Loucy (cell line): Measurements from ENCODE around the gene TTC16.

Experiments
- EZH2phosphoT487 ChIP-seq: fragments of 200-600 bp; IDR thresholded peaks from 2 replicates; pipeline ENCODE4 v1.6.1; 2018; ENCODE audit warnings: antibody characterized with exemption, mild to moderate bottlenecking, moderate library complexity, borderline replicate concordance
- TF ChIP-seq, protein P1 (sequence below): fragments of 200-600 bp; sonication (generic); conservative IDR thresholded peaks from 2 replicates; pipeline ENCODE4 v1.5.1; 2014; ENCODE audit warnings: mild to moderate bottlenecking, antibody characterized with exemption, low read length

DNA sequence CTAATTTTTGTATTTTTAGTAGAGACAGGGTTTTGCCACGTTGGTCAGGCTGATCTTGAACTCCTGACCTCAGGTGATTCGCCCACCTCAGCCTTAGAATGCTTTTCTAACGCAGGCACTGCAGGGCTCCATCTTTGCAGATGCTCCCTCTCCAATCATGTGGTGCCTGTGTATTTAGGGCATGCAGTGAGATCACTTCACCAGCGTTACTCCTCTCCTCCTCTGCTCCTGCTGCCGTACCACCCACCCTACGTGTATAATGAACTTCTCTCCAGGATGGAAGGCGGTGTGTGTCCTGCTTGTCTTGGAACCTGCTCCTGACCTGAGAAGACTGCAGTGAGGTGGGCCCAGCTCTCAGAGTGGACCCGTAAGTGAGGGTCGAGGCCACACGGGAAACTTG is 22.7 kb upstream of the TTC16 start:
- TF ChIP-seq, protein P1, sequence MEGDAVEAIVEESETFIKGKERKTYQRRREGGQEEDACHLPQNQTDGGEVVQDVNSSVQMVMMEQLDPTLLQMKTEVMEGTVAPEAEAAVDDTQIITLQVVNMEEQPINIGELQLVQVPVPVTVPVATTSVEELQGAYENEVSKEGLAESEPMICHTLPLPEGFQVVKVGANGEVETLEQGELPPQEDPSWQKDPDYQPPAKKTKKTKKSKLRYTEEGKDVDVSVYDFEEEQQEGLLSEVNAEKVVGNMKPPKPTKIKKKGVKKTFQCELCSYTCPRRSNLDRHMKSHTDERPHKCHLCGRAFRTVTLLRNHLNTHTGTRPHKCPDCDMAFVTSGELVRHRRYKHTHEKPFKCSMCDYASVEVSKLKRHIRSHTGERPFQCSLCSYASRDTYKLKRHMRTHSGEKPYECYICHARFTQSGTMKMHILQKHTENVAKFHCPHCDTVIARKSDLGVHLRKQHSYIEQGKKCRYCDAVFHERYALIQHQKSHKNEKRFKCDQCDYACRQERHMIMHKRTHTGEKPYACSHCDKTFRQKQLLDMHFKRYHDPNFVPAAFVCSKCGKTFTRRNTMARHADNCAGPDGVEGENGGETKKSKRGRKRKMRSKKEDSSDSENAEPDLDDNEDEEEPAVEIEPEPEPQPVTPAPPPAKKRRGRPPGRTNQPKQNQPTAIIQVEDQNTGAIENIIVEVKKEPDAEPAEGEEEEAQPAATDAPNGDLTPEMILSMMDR = no peak
- TF ChIP-seq EZH2phosphoT487 = no peak
